Activated T-cell treated with anti-CD3 and anti-CD28 coated beads for 1 hour (primary cell): Measurements from ENCODE around the gene PTAFR.

Experiments used
- DNase-seq: peaks from one replicate; pipeline ENCODE4 v3.0.0-alpha.2; 2020; ENCODE audit warnings: low read depth

The PTAFR gene, protein sequence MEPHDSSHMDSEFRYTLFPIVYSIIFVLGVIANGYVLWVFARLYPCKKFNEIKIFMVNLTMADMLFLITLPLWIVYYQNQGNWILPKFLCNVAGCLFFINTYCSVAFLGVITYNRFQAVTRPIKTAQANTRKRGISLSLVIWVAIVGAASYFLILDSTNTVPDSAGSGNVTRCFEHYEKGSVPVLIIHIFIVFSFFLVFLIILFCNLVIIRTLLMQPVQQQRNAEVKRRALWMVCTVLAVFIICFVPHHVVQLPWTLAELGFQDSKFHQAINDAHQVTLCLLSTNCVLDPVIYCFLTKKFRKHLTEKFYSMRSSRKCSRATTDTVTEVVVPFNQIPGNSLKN

DNA sequence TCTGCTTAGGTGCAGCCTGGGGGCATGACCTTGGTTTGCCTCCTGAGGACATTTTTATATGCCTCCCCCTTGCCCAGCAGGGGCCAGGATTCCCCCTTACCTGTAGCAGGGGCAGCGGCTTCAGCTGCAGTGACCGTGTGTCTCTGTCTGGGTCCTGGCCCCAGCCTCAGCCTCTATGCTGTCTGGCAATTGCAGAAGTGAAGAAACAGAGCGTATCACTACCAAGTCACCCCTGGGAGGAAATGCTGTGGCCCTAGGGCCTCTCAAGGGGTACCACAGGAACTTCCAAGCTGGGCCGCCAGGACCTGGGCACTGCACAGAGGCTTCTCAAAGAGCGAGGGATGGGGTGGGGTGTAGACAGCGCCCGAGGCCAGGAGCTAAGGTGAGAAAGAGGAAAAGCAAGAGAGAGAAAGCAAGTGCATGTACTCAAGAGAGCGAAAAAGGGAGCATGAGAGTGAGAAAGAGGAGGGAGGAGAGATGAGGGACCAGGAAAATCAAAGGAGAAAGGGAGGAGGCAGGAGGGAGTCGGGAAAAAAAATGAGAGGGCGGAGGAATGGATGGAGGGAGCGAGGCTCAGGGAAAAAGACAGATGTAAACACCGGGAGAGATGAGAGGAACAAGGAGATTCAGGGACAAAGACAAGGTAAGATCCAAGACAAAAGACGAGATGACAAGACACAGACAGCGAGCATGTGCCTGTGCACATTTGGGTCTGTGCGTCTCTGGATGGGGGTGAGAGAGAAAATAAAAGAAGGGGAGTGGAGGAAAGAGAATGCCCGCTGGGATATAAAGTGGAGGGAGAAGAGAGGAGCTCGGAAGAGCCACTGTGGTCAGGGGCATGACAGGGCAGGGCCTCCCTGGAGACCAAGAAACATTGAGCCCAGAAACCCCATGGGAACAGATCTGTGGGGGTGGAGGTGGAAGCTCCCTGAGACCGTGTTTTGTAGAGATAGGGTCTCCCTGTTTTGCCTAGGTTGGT, at the start of gene PTAFR:
Gene PTAFR (minus strand): TSS at position 199 of the 979 bp plus-strand sequence. CDS start 25,669 bp downstream, outside the sequence.
- no peak for DNase-seq

- DNase-seq, result no peak
Observed at GRCh38 chr1:28213315-28213714, 36.8 kb upstream of the PTAFR start.

GRCh38 chr1:28209700-28210099, 33.2 kb upstream of the PTAFR start:
- DNase-seq, result no peak

DNA sequence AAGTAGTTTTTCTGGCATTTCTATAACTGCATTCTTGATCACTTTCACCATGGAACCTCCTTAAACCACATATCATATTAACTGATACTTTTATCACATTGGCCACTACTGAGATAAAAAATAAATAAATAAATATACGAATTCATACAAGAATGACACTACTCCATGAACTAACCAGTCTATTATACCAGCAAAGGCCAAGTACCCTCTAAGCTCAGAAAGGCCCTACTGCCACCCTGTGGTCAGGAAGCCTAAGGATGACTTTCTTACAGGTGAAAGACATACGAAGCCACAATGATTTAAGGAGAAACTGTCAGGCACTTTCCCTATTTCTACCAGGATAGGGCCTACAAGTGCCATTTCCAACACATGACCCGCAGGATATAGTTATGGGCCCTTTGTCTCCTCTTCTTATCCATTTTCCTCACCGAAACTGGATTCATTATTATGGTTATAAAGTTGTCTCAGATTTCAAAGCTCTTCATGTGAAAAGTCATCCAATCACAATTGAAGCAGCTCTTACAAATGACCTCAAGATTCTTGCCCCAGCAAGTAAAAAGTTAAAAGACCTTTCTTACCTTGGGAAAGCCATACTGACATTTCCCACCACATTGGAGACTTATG, 32.4 kb upstream of the PTAFR start:
- DNase-seq, result peak; percentile 30

GRCh38 chr1:28205243-28205642, 28.8 kb upstream of the PTAFR start:
- DNase-seq, result no peak

DNA sequence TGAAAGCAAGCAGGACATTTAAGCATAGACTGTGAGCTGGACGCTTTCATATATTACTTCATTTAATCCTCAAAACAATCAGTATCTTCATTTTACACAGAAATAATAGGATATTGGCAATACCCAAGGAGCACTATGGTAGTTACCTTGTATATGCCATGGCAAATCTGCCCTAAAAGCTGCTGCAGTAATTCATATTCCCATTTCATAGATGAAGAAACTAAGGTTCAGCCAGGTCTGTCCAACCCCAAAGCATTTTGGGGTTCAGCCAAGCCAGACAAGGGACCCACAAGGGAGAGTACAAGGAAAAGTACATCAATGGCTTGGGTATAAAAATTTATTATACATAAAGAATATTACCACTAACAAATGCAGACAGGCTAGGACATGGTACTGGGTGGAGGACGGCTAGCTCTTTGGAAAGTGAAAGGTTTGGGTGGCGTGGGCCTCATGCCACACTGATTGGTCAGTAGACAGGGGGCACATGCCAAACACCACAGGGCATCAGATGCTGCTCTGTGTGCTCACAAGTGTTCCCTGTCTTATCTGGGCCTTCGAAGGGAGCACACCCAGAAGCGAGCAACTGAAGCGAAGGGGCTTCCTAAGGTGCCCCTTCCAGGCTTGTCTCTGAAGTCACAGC, 23.9 kb upstream of the PTAFR start:
- DNase-seq, result no peak

- DNase-seq, result peak; percentile 29
Observed at GRCh38 chr1:28199328-28200233, 23.1 kb upstream of the PTAFR start.

DNA sequence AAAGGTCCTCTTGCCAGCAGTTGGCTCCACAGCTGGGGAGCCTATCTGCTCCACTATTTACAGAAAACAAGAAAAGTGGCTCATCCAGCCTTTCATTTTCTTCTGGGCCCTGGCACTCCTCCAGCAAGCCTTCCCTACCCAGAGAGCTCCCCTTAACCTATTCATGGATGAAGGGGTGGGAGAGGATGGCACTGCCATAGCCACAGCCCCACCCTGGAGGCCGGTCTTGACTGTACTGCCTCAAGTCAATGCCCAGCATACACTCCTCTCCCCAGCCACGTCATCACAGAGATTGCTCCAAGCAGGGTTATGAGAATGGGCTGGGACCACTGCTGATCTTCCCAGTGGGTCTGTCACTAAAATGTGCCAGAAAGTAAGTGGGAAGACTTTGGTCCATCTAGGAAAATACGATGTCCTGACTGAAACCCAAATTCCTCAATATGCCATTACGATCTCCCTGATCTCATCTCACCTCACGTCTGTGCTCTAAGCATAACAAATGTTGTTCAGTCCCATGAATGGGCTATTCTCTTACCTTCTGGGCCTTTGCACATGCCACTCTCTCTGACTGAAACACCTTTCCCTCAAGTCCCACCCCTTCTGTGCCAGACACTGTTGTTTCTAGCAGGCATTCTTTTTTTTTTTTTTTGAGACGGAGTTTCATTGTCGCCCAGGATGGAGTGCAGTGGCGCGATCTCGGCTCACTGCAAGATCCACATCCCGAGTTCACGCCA, 21.4 kb upstream of the PTAFR start:
- DNase-seq, result no peak

DNA sequence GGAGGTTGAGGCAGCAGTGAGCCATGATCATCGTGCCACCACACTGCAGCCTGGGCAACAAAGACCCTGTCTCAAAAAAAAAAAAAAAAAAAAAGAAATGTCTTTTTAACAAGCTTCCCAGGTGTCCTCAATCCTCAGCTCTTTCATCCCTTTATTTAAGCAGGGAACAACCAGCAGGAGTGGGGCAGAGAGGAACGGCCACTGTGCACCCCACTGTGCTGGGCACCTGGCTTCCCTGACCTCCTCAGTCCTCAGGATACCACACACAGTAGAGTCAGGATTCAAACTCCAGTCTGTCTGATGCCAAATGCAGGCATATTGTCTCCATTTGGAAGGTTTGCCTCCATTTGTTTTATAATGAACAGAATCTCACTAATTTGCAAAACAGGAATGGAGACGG, 19.8 kb upstream of the PTAFR start:
- no peak for DNase-seq

- DNase-seq, result no peak
Observed at GRCh38 chr1:28195780-28196179, 19.3 kb upstream of the PTAFR start.

GRCh38 chr1:28194326-28195035, 18.0 kb upstream of the PTAFR start:
- DNase-seq, result no peak

GRCh38 chr1:28193701-28194161, 17.2 kb upstream of the PTAFR start:
- no peak for DNase-seq

DNA sequence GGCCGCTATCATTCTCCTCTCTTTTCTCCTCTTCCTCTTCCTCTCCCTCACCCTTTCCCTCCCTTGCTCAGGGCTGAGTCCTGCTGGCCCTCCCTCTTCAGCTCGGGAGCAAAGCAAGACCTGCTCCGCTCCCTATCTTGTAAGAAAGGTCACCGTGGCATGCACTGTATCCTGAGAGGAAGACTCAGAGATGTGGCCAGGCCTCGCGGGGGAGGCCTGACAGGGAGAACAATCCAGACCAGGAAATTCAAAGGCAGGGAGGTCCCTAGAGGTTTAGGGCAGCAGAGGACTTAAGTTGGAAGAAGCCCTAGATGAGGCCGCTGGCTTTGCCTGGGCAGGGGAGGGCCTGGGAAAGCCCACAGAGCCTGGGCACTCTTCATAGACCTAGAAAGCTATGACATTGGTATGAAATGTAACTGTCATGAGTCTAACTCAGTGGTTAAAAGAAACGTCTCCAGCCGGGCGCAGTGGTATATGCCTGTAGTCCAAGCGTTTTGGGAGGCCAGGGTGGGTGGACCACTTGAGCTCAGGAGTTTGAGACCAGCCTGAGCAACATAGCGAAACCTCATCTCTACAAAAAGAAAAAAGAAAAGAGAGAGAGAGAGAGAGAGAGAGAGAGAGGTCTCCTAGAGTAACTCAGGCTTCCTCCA, 14.6 kb upstream of the PTAFR start:
- DNase-seq, result no peak

DNA sequence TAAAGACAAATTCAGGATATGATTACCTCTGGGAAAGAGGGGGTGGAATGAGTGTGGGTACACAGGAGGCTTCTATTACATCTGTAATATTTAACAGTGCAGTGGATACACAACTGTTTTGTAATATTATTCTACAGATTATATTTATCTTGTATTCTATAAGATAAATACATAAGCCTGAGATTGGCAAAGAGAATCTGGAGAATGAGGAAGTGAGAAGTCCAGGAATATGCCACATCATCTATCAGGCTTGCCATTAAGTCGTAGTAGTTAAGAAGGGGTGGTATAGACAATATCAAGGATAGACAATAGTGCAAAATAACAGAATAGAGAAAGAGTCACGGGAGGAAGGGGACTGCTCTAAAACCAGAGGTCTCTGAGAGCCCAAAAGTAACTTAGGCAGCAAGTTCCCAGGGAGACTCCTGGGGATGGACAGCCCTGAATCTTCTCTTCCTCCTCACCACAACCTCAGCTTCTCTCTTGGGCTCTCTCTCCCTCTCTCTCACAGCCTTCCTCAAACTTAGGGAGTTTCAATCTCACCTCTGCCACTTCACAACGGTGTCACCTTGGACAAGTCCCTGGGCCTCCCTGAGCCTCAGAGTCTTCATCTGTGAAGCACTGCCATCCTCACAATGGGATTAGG, 14.0 kb upstream of the PTAFR start:
- no peak for DNase-seq

- no peak for DNase-seq
Observed at GRCh38 chr1:28185071-28185470, 8.6 kb upstream of the PTAFR start.

DNA sequence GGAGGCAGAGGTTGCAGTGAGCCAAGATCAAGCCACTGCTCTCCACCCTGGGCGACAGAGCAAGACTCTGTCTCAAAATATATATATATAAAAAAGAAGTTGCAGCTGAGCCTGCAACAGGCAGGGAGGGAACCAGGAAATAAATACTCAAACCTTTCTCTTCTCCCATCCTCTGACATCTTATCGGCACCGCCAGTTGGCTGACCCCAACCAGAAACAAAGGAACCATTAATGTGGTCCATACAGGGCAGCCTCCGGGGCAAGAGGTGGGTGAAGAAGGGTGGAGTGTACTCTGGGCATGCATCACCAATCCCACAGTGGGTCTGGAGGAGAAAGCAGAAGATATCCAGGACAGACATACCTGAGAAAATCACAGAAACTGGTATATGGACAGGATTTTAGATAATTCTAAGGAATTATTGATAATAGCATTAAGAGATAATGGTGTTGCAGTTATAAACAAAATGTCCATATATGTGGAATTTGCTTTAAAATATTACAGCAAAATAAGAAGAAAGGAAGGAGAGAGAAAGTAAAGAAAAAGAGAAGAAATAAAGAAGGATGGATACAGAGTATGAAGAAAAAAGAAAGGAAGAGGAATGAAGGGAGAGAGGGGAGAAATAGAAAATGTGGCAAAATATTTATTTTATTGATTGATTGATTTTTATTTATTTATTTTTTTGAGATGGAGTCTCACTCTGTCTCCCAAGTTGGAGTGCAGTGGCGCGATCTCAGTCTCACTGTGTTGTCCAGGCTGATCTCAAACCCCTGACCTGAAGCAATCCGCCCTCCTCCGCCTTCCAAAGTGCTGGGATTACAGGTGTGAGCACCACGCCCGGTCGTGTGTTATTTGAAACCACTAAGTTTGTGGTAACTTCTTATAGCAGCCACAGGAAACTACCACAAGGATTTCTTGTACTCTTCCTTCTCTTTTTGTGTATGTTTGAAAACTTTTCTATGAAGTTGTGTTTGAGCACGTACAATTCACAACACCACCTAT, 4.1 kb upstream of the PTAFR start:
- no peak for DNase-seq
